GM12873 (cell line): ENCODE results near the gene STARD9.

ENCODE experiments used
- CTCF ChIP-seq: IDR thresholded peaks from 2 replicates; pipeline ENCODE4 v1.5.1; 2012; ENCODE audit warnings: low read depth, mild to moderate bottlenecking, moderate library complexity, low read length, control low read depth; ENCODE audit not compliant: insufficient read depth; ENCODE audit errors: missing control alignments

The STARD9 gene

GRCh38 chr15:42737529-42738328, 162.3 kb downstream of the STARD9 start:
- no peak for TF ChIP-seq CTCF

- TF ChIP-seq CTCF: no peak
These were observed 166.3 kb downstream of the STARD9 start for GRCh38 chr15:42741710-42742109.

GRCh38 chr15:42742149-42742548, 166.7 kb downstream of the STARD9 start:
- TF ChIP-seq CTCF: no peak

- TF ChIP-seq CTCF: no peak
These were observed 168.8 kb downstream of the STARD9 start for GRCh38 chr15:42744195-42744594.

GRCh38 chr15:42749266-42749665, 173.9 kb downstream of the STARD9 start:
- TF ChIP-seq CTCF: no peak

- no peak for TF ChIP-seq CTCF
These were observed 174.9 kb downstream of the STARD9 start for GRCh38 chr15:42750306-42750705.

- TF ChIP-seq CTCF: no peak
These were observed 183.7 kb downstream of the STARD9 start for GRCh38 chr15:42759093-42759492.

GRCh38 chr15:42760759-42761158, 185.4 kb downstream of the STARD9 start:
- no peak for TF ChIP-seq CTCF
